K562 (cell line): ENCODE measurements around the gene JUP. TPM values are rescaled to one million over a fixed set of nuclear protein-coding genes. Genes with fewer than 3 reads are reported as not detected.
A peak's percentile ranks its signal among the peaks of the same experiment; 100 is the strongest.

Experiments used
- ATAC-seq: fragments of 200-7000 bp; cut with Tn5 transposase; 3 replicates; pipeline ENCODE4 v1.9.1; 2020; ENCODE audit warnings: moderate library complexity
- BruUV-seq: library from RNA; stranded (reverse); fragments of 400-500 nt; replicated peaks from 2 replicates; lab custom pipeline; 2021; lab: Mats Ljungman, UMichigan
- CTCF ChIA-PET: fragments of 300-600 bp; formaldehyde crosslinking; extraction: SDS; loops from one replicate; lab custom pipeline; 2021; ENCODE audit warnings: low intra/inter-chr PET ratio; lab: Yijun Ruan, JAX
- POLR2A ChIA-PET: fragments of 300-600, 350-650 bp; sonication (Branson Sonifier 250); formaldehyde crosslinking; extraction: SDS; loops from one replicate; lab custom pipeline; 2021; ENCODE audit warnings: antibody characterized with exemption, inconsistent platforms; lab: Yijun Ruan, JAX
- DNase-seq, 4 experiments: peaks; one replicate each; pipeline versions ENCODE4 v3.0.0 to v3.0.0-alpha.2; 2011 to 2018; ENCODE audit warnings: low spot score in 3 of 4, mixed read lengths in 3 of 4; ENCODE audit errors: extremely low read depth in 1 of 4
- FAIRE-seq: peaks from 2 replicates; lab custom pipeline; 2011; peaks lifted over from hg19 to GRCh38; lab: Jason Lieb, UNC
- H2AFZ ChIP-seq: 2 replicates; pipeline ENCODE4 v1.6.0; 2011; ENCODE audit warnings: low read depth, low read length, control low read depth, inconsistent platforms
- H3K27ac ChIP-seq: fragments of 200-600 bp; 3 replicates; pipeline ENCODE4 v1.8.0; 2011; ENCODE audit warnings: low read depth, mild to moderate bottlenecking, control low read depth, inconsistent platforms, low read length, moderate library complexity, mixed read lengths; ENCODE audit errors: extremely low read depth
- H3K27me3 ChIP-seq, 2 experiments: fragments of 300-600 bp in 1 of 2; 2 replicates in 1 of 2; 3 replicates in 1 of 2; pipeline versions ENCODE4 v1.6.0 to v1.8.0; 2011; ENCODE audit warnings: inconsistent platforms in 2 of 2, low read length in 2 of 2, mild to moderate bottlenecking in 1 of 2, mixed read lengths in 1 of 2, moderate library complexity in 1 of 2; ENCODE audit not compliant: control insufficient read depth in 2 of 2, insufficient read depth in 2 of 2
- H3K36me3 ChIP-seq: fragments of 300-600 bp; 3 replicates; pipeline ENCODE4 v1.8.0; 2011; ENCODE audit warnings: mild to moderate bottlenecking, low read length, inconsistent platforms; ENCODE audit not compliant: control insufficient read depth, insufficient read depth
- H3K4me1 ChIP-seq, 2 experiments: fragments of 200-600 bp in 1 of 2; replicated peaks in 1 of 2; 2 replicates in 1 of 2; 3 replicates in 1 of 2; pipeline versions ENCODE4 v1.5.1 to v1.8.0; 2011; ENCODE audit warnings: inconsistent platforms in 2 of 2, low read length in 2 of 2, mild to moderate bottlenecking in 1 of 2, mixed read lengths in 1 of 2, moderate library complexity in 1 of 2; ENCODE audit not compliant: control insufficient read depth in 2 of 2, insufficient read depth in 2 of 2
- H3K4me2 ChIP-seq: 2 replicates; pipeline ENCODE4 v1.6.1; 2011; ENCODE audit warnings: low read length, control low read depth, inconsistent platforms, mixed read lengths; ENCODE audit not compliant: insufficient read depth
- H3K4me3 ChIP-seq: fragments of 200-600 bp; sonication (generic), shearing (Covaris generic); 2 replicates; pipeline ENCODE4 v1.5.1; 2016; ENCODE audit warnings: control low read depth, inconsistent platforms
- H3K79me2 ChIP-seq: fragments of 200-600 bp; 3 replicates; pipeline ENCODE4 v1.8.0; 2011; ENCODE audit warnings: low read length, inconsistent platforms; ENCODE audit not compliant: control insufficient read depth, insufficient read depth
- H3K9ac ChIP-seq, 2 experiments: 2 replicates each; pipeline versions ENCODE4 v1.6.0 to v1.6.1; 2011; ENCODE audit warnings: low read depth in 2 of 2, low read length in 2 of 2, control low read depth in 1 of 2, inconsistent platforms in 1 of 2, mild to moderate bottlenecking in 1 of 2, mixed read lengths in 1 of 2; ENCODE audit not compliant: insufficient read depth in 1 of 2
- H3K9me1 ChIP-seq: one replicate; pipeline ENCODE4 v1.6.0; 2011; ENCODE audit warnings: inconsistent platforms, mild to moderate bottlenecking, low read length, moderate library complexity; ENCODE audit not compliant: control insufficient read depth, insufficient read depth
- H3K9me3 ChIP-seq: replicated peaks from 2 replicates; pipeline ENCODE4 v1.5.1; 2011; ENCODE audit warnings: low read depth, low read length, inconsistent platforms; ENCODE audit not compliant: control insufficient read depth, insufficient read depth
- H4K20me1 ChIP-seq: replicated peaks from 2 replicates; pipeline ENCODE4 v1.6.1; 2011; ENCODE audit warnings: low read length, inconsistent platforms, mixed read lengths; ENCODE audit not compliant: control insufficient read depth, insufficient read depth
- BRF1 ChIP-seq: IDR thresholded peaks from 3 replicates; pipeline ENCODE4 v1.6.1; 2011; ENCODE audit warnings: borderline replicate concordance, mild to moderate bottlenecking; ENCODE audit not compliant: insufficient read length; ENCODE audit errors: extremely low read depth
- FOXK1 ChIP-seq: sonication (generic); formaldehyde crosslinking; IDR thresholded peaks from 2 replicates; pipeline ENCODE4 v1.8.0; 2022; ENCODE audit warnings: missing genetic modification reagents, mild to moderate bottlenecking, borderline replicate concordance
- HNRNPL ChIP-seq: fragments of 200-400 bp; formaldehyde crosslinking; IDR thresholded peaks from 2 replicates; pipeline ENCODE4 v1.6.1; 2017; ENCODE audit warnings: low read depth, mild to moderate bottlenecking, low read length
- NBN ChIP-seq: fragments of 450-650 bp; IDR thresholded peaks from 2 replicates; pipeline ENCODE4 v1.6.1; 2016; ENCODE audit warnings: low read depth, mild to moderate bottlenecking
- RBM14 ChIP-seq: fragments of 200-400 bp; formaldehyde crosslinking; IDR thresholded peaks from 2 replicates; pipeline ENCODE4 v1.6.1; 2018; ENCODE audit warnings: low read depth, mild to moderate bottlenecking, low read length, moderate library complexity, borderline replicate concordance; ENCODE audit not compliant: insufficient read depth
- SRSF1 ChIP-seq: fragments of 200-400 bp; formaldehyde crosslinking; IDR thresholded peaks from 2 replicates; pipeline ENCODE4 v1.6.1; 2017; ENCODE audit warnings: mild to moderate bottlenecking, low read depth, low read length, moderate library complexity
- ZNF408 ChIP-seq: fragments of 250-450 bp; sonication (Bioruptor Pico); IDR thresholded peaks from 2 replicates; pipeline ENCODE4 v1.4.0; 2020; ENCODE audit warnings: low read depth, mild to moderate bottlenecking, moderate library complexity
- WGBS: fragments of 100-300 bp; shearing (Covaris generic); methylation state at CpG from one replicate; pipeline ENCODE4 v1.1.6; 2016; ENCODE audit warnings: low coverage, mixed read lengths; ENCODE audit not compliant: insufficient coverage; ENCODE audit errors: missing lambda C conversion rate; 5-methylcytosine and 5-hydroxymethylcytosine counted together
- in situ Hi-C: fragments of 300-500 bp; cut with MboI; formaldehyde crosslinking; loops from 4 replicates; pipeline ENCODE4 v1.15.0; 2018; ENCODE audit warnings: inconsistent platforms, mixed read lengths
- intact Hi-C: fragments of 100-400 bp; cut with micrococcal nuclease; formaldehyde crosslinking; loops from 2 replicates; pipeline ENCODE4 v1.14.2; 2022
- polyA plus RNA-seq, 8 experiments: library from polyadenylated mRNA; depleted of rRNA in 4 of 8; stranded (reverse) in 5 of 8; unstranded in 3 of 8; fragments of >200 nt; fragmentation: Nextera tagmentation in 2 of 8; fragmentation: Illumina TruSeq in 1 of 8; extraction: Ambion mirVana in 2 of 8; extraction: Trizol in 1 of 8; gene quantifications; 2 replicates each; pipeline versions ENCODE4 v1.2.1 to v1.2.3, GENCODE V29; 2011 to 2014; ENCODE audit warnings: inconsistent platforms in 1 of 8, missing spikeins in 1 of 8
- total RNA-seq, 7 experiments: library from RNA; depleted of rRNA in 6 of 7; stranded (reverse); fragments of >200 nt in 6 of 7; fragmentation: Illumina TruSeq in 2 of 7; extraction: Trizol in 2 of 7; gene quantifications; 2 replicates each; pipeline versions ENCODE4 v1.2.1 to v1.2.3, GENCODE V29; 2011 to 2021; ENCODE audit warnings: low replicate concordance in 1 of 7
- TF ChIP-seq, protein P1 (sequence below): fragments of 250-450 bp; sonication (Bioruptor Pico); IDR thresholded peaks from 2 replicates; pipeline ENCODE4 v1.4.0; 2020; ENCODE audit warnings: mild to moderate bottlenecking, moderate library complexity, borderline replicate concordance

JUP gene
- total and polyA plus RNA-seq, 9 of the 15 experiments (the other 6 are each of a cell fraction or from before 2014, with no cell fraction given) = 6.4 to 177 (median 31.2) TPM

DNA sequence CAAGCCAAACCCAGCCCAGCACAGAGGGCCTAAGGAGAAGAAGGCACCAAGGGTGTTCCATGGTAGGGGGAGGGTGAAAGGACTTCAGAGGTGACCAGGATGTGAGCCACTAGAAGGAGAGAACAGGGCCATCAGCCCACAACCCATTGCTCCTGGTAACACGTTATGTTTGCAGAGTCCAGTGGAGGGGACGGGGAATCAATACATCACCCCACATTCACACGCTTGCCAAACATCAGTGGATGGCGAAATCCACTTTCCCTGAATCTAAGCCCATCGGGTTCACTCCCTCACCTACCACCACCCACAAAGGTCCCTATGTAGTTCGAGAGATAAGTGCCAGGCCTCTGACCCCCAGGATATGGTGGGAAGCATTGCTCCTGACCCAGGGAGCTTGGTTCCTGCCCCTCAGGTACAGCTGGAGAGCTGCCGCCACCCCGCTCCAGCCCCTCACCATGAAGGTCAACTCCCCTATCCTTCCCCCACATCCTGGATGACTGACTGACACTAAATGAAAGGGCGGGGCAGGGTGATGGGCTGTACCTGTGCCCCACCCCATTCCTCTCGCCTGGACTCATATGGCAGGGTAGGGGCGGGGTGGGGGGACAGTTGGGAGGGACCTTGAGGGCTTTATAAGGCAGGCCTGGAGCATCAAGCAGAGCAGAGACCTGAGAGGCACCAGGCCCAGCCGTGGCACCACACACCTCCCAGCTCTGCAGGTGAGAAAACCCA, 74.7 kb downstream of the JUP start, which contains the start of gene GAST:
TSS of gene GAST (plus strand) at position 663 of the 732 bp plus-strand sequence. CDS start 3,106 bp downstream, outside the sequence.
- DNase-seq = peak in 1 of 4 experiments; percentile 41
- H4K20me1 ChIP-seq = no peaks in the 10 kb centered on the region
- WGBS = 27% methylated on average over 10 of the region's 12 CpGs
- BruUV-seq = no TSS peak
- no peaks in the 10 kb centered on the region; a peak in 3 of 5 replicates for H3K4me1 ChIP-seq
- no peaks in the 10 kb centered on the region for H3K9me1 ChIP-seq
- no peak for ATAC-seq
- no peak within 1 kb of the TSS for H3K27ac ChIP-seq
- intact Hi-C loops (no loop called here), in situ Hi-C loops (no loop called here)
- H3K4me2 ChIP-seq = no peak within 1 kb of the TSS
- H3K9me3 ChIP-seq = no peaks in the 10 kb centered on the region
- H3K79me2 ChIP-seq = no peaks in the 10 kb centered on the region
- FAIRE-seq = no peak
- H3K36me3 ChIP-seq = no peaks in the 10 kb centered on the region
- no peak within 1 kb of the TSS for H3K4me3 ChIP-seq
- CTCF ChIA-PET = no interaction called here
- POLR2A ChIA-PET = interaction anchor here (0.6 to 0.7 kb wide), 2 partner anchors 153 to 310 kb away, joined by 3 to 5 read pairs; no protein-coding TSS in a partner anchor
- no peak within 1 kb of the TSS for H2AFZ ChIP-seq
- peaks cover 8 to 16% of the 10 kb centered on the region in 2 experiments for H3K27me3 ChIP-seq
- TF ChIP-seq NBN = no peak
- TF ChIP-seq SRSF1 = no peak
- no peak for TF ChIP-seq RBM14
- TF ChIP-seq FOXK1 (CRISPR knock-in tag) = no peak
- TF ChIP-seq, protein P1, sequence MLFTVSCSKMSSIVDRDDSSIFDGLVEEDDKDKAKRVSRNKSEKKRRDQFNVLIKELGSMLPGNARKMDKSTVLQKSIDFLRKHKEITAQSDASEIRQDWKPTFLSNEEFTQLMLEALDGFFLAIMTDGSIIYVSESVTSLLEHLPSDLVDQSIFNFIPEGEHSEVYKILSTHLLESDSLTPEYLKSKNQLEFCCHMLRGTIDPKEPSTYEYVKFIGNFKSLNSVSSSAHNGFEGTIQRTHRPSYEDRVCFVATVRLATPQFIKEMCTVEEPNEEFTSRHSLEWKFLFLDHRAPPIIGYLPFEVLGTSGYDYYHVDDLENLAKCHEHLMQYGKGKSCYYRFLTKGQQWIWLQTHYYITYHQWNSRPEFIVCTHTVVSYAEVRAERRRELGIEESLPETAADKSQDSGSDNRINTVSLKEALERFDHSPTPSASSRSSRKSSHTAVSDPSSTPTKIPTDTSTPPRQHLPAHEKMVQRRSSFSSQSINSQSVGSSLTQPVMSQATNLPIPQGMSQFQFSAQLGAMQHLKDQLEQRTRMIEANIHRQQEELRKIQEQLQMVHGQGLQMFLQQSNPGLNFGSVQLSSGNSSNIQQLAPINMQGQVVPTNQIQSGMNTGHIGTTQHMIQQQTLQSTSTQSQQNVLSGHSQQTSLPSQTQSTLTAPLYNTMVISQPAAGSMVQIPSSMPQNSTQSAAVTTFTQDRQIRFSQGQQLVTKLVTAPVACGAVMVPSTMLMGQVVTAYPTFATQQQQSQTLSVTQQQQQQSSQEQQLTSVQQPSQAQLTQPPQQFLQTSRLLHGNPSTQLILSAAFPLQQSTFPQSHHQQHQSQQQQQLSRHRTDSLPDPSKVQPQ (CRISPR knock-in tag) = no peak
- TF ChIP-seq ZNF408 (CRISPR knock-in tag) = no peak
- TF ChIP-seq BRF1 = no peak
- no peak for TF ChIP-seq HNRNPL
- H3K9ac ChIP-seq = peak within 1 kb of the TSS in 1 of 2 experiments; percentile 55; a peak in 1 of 4 replicates
